Activated CD4-positive, CD25-positive, alpha-beta regulatory T cell treated with anti-CD3 and anti-CD28 coated beads, Interleukin-2, amount 50 U/mL, for 72 hours (primary cell): ENCODE measurements around the gene ISLR2.

ENCODE experiments used
- DNase-seq: peaks from one replicate; pipeline ENCODE4 v3.0.0; 2021

The ISLR2 gene

DNA sequence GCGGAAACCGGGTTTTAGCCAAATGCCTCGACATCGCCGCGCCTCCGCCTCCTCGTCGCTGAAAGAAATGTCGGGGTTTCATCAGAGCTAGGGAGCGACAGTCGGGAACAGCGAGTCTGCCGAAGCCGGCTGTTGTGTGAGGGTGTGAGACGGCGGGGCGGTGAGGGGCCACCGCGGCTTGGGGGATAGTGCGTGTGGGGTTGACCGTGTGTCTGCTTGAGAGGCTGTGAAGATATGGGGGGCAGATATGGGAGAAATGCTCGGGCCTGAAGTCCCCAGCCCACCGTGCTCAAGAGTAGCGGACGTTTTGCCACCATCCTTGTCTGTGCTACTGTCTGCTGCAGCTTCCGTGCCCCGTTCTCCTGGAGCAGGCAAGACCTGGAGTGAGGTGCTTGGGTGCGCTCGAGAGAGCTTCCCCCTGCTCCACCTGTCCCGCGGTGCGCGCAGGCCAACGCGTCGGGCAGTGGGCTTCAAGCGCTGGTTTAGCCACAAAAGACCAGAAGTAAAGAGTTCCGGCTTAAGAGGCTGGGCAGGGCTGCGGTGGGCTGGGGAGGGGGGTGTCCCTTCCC lies 716 bp upstream of the ISLR2 start:
- DNase-seq = no peak

DNA sequence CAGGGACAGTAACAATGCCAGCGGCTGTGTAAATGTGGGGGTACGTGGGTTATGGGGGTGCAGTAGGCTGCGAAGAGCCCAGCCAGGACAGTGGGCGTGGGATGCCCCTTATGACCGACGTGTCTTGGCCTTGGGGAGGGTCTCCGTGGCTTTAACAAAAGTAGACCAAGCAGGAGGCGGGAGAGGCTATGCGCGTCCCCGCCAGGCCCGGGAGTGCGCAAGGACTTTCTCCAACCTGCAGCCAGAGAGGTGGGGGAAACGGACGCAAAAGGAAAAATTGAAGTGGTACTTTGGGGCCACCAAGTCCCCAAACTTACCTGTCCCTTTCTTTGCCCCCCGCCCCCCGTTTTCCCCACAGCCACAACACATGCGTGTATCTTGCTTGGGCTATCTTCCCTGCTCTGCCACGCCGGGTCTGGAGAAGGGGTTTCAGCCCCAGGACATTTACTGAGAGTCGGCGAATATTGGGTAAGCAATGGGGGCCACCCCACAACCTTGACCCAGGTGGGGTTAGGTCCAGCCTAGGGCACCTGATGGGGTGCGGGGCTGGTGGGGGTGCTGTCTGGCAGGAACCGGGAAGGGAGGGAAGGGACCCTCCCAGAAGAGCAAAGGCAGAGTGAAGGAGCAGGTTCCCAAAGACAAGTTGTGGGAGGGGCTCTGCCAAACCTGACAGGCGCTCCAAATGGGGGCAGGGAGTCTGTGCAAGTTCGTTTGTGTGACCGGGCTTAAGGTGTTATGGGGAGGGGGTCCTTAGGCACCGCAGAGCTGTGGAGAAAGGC lies 652 bp downstream of the ISLR2 start:
- DNase-seq = no peak

DNA sequence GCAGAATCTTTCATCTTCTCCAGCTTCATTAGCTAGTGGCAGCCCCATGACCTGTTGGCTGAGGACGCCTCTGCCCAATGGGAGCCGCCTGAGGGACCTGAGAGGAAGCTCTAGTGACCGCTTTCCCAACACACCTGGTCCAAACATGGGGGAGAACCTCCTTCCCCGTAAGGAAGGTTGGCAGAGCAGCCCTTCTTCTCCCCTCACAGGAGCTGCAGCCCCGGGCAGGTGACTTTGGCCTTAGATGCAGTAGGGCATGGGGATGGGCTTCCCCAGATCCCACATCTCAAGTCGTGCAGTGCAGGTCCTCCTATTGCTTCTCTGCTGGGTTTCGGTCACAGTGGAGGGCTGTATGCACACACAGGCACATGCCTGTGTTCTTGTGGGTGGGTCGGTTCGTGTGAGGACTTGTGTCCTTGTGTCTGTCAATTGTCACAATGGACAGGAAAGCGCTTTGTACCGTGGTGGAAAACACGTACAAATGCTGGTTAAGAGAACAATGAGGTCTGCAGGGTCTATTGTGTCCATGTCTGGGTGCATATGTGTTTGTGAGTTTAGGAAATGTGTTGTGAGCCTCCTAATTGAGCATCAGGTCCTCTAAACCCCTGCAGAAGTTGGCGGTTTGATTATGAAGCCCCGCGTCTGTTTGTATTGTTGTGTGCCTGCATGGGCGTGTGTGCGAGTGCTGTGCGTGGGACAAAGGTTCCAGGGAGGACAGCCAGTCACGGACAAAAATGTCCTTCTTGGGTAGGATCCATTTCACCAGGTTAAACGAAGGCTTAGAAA lies 1.4 kb downstream of the ISLR2 start:
- no peak for DNase-seq

DNA sequence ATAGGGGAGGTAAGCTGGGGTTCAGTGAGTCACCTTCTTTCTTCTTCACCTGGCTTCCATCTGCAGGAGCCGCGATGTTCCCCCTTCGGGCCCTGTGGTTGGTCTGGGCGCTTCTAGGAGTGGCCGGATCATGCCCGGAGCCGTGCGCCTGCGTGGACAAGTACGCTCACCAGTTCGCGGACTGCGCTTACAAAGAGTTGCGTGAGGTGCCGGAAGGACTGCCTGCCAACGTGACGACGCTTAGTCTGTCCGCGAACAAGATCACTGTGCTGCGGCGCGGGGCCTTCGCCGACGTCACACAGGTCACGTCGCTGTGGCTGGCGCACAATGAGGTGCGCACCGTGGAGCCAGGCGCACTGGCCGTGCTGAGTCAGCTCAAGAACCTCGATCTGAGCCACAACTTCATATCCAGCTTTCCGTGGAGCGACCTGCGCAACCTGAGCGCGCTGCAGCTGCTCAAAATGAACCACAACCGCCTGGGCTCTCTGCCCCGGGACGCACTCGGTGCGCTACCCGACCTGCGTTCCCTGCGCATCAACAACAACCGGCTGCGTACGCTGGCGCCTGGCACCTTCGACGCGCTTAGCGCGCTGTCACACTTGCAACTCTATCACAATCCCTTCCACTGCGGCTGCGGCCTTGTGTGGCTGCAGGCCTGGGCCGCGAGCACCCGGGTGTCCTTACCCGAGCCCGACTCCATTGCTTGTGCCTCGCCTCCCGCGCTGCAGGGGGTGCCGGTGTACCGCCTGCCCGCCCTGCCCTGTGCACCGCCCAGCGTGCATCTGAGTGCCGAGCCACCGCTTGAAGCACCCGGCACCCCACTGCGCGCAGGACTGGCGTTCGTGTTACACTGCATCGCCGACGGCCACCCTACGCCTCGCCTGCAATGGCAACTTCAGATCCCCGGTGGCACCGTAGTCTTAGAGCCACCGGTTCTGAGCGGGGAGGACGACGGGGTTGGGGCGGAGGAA lies 2.6 kb downstream of the ISLR2 start:
- DNase-seq = no peak

DNA sequence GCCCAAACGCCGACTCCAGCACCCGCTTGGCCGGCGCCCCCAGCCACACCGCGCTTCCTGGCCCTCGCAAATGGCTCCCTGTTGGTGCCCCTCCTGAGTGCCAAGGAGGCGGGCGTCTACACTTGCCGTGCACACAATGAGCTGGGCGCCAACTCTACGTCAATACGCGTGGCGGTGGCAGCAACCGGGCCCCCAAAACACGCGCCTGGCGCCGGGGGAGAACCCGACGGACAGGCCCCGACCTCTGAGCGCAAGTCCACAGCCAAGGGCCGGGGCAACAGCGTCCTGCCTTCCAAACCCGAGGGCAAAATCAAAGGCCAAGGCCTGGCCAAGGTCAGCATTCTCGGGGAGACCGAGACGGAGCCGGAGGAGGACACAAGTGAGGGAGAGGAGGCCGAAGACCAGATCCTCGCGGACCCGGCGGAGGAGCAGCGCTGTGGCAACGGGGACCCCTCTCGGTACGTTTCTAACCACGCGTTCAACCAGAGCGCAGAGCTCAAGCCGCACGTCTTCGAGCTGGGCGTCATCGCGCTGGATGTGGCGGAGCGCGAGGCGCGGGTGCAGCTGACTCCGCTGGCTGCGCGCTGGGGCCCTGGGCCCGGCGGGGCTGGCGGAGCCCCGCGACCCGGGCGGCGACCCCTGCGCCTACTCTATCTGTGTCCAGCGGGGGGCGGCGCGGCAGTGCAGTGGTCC lies 3.5 kb downstream of the ISLR2 start:
- DNase-seq = no peak

DNA sequence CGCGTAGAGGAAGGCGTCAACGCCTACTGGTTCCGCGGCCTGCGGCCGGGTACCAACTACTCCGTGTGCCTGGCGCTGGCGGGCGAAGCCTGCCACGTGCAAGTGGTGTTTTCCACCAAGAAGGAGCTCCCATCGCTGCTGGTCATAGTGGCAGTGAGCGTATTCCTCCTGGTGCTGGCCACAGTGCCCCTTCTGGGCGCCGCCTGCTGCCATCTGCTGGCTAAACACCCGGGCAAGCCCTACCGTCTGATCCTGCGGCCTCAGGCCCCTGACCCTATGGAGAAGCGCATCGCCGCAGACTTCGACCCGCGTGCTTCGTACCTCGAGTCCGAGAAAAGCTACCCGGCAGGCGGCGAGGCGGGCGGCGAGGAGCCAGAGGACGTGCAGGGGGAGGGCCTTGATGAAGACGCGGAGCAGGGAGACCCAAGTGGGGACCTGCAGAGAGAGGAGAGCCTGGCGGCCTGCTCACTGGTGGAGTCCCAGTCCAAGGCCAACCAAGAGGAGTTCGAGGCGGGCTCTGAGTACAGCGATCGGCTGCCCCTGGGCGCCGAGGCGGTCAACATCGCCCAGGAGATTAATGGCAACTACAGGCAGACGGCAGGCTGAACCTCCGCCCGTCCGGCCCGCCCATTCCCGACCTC lies 4.1 kb downstream of the ISLR2 start:
- no peak for DNase-seq

GRCh38 chr15:74135041-74135565 lies 4.7 kb downstream of the ISLR2 start:
- DNase-seq = no peak

- DNase-seq = no peak
Measured at GRCh38 chr15:74136540-74136813, 6.1 kb downstream of the ISLR2 start.

- no peak for DNase-seq
Measured at GRCh38 chr15:74136814-74137536, 6.6 kb downstream of the ISLR2 start.

- DNase-seq = no peak
Measured at GRCh38 chr15:74137537-74137894, 7.1 kb downstream of the ISLR2 start.

DNA sequence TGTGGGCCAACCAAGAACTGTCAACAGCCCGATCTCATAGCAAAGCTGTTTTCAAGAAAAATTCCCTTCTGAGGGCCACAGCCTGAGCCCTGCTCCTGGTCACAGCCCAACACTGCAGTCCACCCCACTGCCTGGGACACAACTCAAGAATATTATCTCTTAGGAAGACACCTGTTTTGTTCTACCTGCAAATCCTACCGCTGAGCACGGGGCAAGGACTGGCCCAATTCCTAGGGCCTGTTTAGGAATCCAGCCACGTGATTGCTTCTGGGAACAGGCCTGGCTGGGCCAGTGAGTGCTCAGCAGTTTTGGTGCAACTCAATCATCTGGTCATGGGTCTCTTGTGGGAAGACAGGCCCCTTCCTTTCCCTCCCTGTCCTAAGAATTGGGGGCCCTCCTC lies 8.3 kb downstream of the ISLR2 start:
- no peak for DNase-seq

GRCh38 chr15:74141591-74141990 lies 11.2 kb downstream of the ISLR2 start:
- no peak for DNase-seq

- DNase-seq = no peak
Measured at GRCh38 chr15:74144153-74144775, 13.9 kb downstream of the ISLR2 start.

GRCh38 chr15:74146277-74146800 lies 16.0 kb downstream of the ISLR2 start:
- no peak for DNase-seq

GRCh38 chr15:74147051-74147450 lies 16.7 kb downstream of the ISLR2 start:
- DNase-seq = no peak

GRCh38 chr15:74155766-74156417 lies 25.5 kb downstream of the ISLR2 start:
- DNase-seq = no peak

- DNase-seq = no peak
Measured at GRCh38 chr15:74156678-74157411, 26.5 kb downstream of the ISLR2 start.

- DNase-seq = no peak
Measured at GRCh38 chr15:74157868-74158827, 27.8 kb downstream of the ISLR2 start.
